ENCODE data around the gene ENPP6.
"Not testable (repeated sequence)": the region's sequence is repeated elsewhere in the genome, so short reads cannot be mapped to it uniquely, and the experiment has no call there.

Gene ENPP6

GRCh38 chr4:184148738-184149637 lies 68.7 kb downstream of the ENPP6 start:
- DNase-seq (ENCODE audit: low read depth in 3 of 3), result no peak

DNA sequence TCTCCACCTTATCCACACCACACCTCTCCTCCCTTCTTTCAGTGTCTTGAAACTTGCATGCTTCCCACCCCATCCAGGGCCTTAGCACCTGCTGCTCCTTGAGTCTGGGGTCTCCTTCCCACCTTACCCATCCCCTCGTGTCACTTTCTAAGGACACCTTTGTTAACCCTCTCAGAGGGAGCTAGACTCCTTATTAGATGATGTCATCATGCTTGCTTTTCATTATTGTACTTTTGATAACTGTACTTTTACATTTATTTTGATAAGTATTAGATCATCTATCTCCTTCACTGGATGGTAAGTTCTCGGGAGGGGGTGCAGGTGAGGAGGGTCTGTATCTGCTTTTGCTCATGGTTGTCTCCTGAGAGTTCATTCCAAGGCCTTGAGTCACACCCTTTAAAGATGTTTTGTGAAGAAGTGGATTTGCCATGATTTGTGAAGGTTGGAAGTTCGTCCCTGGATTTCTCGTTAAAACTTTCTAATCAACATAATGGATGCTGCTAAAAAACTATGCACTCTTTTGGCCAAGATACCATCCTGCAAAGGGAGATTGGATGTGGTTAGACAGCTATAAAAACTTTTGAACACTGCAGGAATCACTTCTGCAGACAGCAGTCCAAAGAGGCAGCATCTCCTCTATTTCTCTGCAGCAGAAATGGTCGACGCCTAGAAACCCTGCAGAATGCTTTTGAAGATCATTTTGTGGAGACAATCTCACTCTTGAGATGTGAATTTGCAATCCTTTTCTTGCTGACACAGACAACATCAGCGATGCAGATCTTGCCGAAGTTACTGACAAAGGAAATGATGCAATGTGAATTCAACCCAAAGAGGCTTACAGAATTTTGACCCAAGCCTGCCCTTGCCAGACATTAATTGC lies 69.6 kb downstream of the ENPP6 start:
- no peak for DNase-seq (ENCODE audit: low read depth in 3 of 3)

- no peak for DNase-seq (ENCODE audit: low read depth in 3 of 3)
Observed at GRCh38 chr4:184146951-184147350, 70.7 kb downstream of the ENPP6 start.

DNA sequence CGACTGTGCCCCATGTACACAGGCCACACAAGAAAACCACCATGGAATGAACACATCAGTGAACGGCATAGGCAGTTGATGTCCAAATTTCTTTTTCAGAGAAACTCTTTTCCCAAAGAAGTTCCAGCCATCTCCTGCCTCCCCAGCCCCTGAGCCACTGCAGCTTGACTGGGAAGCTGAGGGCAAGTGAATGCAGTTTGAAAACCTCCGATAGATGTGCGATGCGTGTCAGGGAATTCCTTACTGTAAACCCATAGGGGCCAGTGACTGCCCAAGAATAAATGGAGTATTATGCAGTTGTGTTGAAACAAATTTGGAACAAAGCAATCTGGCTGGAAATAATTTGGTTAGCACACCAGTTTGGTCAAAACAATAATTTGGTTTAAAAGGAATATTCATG lies 72.1 kb downstream of the ENPP6 start:
- no peak for DNase-seq (ENCODE audit: low read depth in 3 of 3)

- no peak for DNase-seq (ENCODE audit: low read depth in 3 of 3)
Observed at GRCh38 chr4:184143770-184144564, 73.7 kb downstream of the ENPP6 start.

DNA sequence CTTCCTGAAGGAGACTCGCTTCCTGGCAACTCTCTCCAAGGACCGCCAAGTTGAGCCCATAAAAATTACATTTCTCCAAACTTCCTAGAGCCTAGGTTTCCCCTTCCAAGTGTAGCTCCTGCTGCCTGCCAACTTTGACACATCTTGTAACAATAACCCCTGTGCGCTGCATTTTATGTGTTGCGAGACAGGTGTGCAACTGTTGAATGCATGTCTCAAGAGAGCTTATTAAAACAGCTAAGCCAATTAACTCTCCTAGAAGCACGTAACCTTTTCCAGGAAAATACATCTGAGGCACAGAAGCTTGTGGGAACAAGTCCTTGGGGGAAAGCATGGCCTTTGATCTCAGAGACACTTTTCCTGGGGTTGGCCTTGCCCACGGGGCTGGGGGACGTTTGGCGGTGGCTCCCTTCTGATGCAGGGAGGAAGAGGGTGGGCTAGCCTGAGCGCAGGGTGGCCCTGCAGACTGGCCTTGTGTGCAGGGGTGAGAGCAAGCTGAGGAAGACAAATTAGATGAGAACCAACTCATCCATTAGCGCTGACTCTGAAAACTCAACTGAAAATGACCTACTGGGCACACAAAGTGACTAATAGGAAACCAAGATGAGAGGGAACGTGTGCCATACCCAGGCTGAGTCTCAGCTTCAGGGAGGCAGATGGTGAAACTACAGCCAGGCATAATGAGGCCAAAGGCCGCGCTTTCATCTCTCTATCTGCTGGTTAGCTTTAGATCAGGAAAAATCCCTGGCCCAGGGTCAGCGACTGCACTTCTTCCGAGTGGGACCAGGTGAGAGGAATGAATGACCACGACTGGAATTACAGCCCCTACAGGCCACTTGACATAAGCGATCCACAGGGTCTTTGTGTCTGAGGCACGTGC lies 75.3 kb downstream of the ENPP6 start:
- no peak for DNase-seq (ENCODE audit: low read depth in 3 of 3)

- DNase-seq (ENCODE audit: low read depth in 3 of 3), result not testable (repeated sequence)
Observed at GRCh38 chr4:184140901-184141300, 76.8 kb downstream of the ENPP6 start.

- no peak for DNase-seq (ENCODE audit: low read depth in 3 of 3)
Observed at GRCh38 chr4:184136525-184136924, 81.1 kb downstream of the ENPP6 start.

DNA sequence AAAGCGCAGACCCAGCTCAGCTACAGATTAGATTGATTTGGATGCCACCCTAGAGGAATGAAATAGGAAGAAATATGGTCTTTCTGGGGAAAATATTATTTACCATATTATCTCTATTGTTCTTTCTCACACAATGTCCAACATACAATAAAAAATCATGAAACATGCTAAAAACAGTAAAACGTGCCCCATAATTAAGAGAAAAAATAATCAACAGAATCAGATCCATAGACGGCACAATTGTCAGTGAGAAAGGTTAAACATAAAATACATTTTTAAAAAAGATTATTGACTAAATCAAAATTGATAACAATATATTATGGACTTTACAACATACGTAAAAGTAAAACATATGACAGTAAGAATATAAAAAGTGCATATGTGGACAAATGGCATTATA lies 90.9 kb downstream of the ENPP6 start:
- DNase-seq (ENCODE audit: low read depth in 3 of 3), result no peak

DNA sequence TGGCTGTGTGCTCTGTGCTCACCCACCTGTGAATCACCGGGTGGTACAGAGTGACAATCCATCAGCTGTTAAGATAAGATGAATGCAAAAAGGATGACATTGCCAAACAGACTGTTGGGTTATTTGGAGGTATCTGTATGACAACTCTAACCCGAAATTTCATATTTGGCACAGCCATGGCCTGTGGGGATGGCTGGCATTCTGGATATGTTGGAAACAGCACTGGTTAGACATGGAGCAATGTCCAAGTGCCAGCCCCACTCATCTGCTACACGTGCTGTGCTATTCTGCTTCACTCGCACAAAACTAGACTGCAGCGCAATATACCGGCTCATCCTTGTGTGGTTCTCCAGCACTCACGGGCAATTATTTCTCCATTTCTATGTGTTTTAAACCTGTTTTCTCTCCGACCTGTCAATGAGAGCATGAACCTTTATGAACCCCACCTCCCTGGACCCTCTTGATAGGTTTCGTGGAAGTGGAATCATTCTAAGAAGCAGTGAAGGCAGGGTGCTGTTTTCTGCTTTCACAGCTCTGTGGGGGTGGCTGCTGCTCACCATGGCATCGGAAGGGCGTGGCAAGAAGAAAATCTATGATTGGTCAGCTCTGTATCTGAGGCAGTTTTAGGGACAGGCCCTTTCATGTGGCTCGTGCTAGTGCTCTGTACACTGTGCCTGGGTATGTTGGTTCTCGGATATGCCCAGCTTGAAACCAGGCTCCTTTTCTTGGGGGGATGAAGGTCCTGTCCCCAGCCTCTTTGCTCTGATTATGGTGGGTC lies 94.9 kb downstream of the ENPP6 start:
- no peak for DNase-seq (ENCODE audit: low read depth in 3 of 3)

DNA sequence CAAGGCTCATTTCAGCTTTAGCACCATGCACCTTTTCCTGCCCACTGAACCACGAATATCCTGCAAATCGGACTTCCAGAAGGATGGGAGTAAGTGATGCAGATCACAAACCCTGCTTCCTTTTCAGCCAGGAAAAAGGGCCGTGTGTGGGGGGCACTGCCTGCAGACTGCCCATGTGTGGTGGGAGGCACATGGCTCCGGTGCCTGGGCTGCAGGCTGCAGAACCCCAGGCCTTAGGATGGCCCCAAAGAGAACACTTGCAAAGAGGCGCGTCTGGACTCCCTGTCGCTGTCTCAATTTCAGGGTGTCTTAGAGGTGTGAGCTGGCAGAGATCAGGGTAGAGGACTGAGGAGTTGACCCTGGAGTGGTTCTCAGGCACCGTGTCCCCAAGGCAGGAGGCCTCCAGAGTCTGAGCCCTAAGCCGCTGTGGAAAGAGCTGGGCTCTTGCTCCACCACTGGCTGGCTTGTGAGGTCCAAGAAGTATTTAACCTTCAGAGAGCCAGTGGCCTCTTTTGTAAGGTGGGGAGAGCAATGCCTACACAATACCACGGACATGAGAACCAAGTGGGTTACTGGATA lies 97.0 kb downstream of the ENPP6 start:
- no peak for DNase-seq (ENCODE audit: low read depth in 3 of 3)

DNA sequence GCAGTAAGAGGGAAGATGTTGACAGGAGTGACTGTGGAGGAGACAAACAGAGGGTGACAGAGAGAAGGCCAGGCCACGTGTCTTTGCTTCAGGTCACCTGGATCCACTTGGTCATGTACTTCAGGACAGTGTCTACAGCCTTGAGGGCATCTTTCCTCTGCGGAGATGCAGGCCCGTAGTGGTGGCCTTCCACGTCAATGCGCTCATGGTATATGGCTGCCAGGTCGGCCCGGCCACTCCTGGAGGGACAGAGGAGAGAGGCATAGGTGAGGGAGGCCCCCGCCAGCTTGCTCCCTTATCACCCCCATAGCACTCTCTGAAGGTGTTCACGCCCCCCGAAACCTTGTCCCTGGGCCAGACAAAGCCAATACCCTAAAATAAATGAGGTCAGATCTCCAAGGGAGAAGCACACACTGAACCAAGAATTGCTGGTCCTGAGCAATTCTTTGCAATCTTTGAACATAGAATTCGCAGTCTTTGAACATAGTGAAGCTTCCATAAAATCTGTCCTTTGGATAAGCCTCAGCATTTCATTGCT lies 99.9 kb downstream of the ENPP6 start:
- DNase-seq (ENCODE audit: low read depth in 3 of 3), result no peak

GRCh38 chr4:184115399-184115798 lies 102.3 kb downstream of the ENPP6 start:
- DNase-seq (ENCODE audit: low read depth in 3 of 3), result no peak

DNA sequence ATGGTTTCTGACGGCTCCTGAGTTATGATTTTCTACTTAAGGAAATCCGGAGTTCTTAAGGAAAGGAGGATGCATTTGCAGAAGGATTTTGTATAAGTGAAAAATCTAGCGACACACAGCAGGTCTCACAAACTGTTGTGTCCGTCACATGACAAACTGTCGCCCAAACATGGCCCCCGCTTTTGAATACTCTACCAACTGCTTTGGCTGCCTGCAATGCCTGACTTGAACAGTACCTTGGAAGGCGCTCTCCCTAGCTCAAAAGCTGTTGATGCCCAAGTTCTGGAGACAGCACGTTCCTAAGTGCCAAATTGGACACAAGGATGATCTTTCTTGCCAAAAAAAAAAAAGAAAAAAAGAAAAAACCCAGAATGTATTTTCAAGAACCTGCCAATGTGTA lies 103.2 kb downstream of the ENPP6 start:
- DNase-seq (ENCODE audit: low read depth in 3 of 3), result no peak

GRCh38 chr4:184112006-184112550 lies 105.6 kb downstream of the ENPP6 start:
- no peak for DNase-seq (ENCODE audit: low read depth in 3 of 3)

DNA sequence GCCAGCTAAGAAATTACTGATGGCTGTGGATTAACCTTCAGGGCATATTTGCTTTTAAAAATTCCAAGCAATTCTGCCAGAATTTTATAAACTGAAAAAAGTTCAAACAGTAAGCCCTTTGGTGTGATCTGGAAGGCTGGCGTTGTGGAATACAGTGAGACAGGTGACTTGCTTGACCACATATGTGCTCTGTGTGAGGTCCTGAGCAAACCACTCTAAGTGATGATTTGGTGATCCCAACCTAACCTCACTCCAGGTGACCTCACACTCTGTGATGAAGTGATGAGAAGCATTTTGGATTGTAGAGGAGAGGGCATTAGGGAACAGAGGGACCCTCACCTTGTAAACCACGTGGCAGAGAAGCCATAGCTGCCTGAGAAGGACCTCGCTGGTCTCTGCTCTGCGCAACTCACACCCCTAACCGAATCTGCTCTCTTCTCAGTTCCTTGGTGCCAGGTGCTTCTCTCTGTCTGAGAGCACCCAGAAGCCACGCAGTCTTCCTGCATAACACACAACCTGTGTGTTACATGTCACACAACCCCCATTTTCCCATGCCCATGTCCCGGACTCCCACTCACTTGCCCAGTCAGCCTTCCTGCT lies 106.3 kb downstream of the ENPP6 start:
- DNase-seq (ENCODE audit: low read depth in 3 of 3), result no peak

GRCh38 chr4:184110452-184111224 lies 107.0 kb downstream of the ENPP6 start:
- DNase-seq (ENCODE audit: low read depth in 3 of 3), result no peak

- DNase-seq (ENCODE audit: low read depth in 3 of 3), result no peak
Observed at GRCh38 chr4:184108006-184108501, 109.6 kb downstream of the ENPP6 start.

All from stimulated activated CD4-positive, alpha-beta T cell treated with anti-CD3 and anti-CD28 coated beads, TNF-alpha, amount 100 ng/mL, for 4 hours (primary cell).